Thoracic aorta (tissue), 2 donors: Measurements from ENCODE around the gene ZBTB25. TPM values are rescaled to one million over a fixed set of nuclear protein-coding genes. Genes with fewer than 3 reads are reported as not detected.

Source experiments
- ATAC-seq: fragments of 150-250 bp; one replicate; pipeline ENCODE4 v1.8.0; 2017; ENCODE audit warnings: low read depth; ENCODE audit not compliant: insufficient number of reproducible peaks, low FRiP score
- DNase-seq: peaks from one replicate; pipeline ENCODE4 v3.0.0-alpha.2; 2020; ENCODE audit warnings: low spot score
- H3K27ac ChIP-seq, 2 donors: fragments of 200-600 bp; sonication (generic); 1 replicate in 1 of 2; 2 replicates in 1 of 2; pipeline ENCODE4 v1.5.1; 2016; ENCODE audit warnings: mild to moderate bottlenecking in 2 of 2, moderate library complexity in 2 of 2
- H3K27me3 ChIP-seq: fragments of 200-600 bp; sonication (generic); replicated peaks from 2 replicates; pipeline ENCODE4 v1.6.0; 2016; ENCODE audit warnings: mild to moderate bottlenecking; ENCODE audit not compliant: insufficient read depth
- H3K36me3 ChIP-seq: fragments of 200-600 bp; sonication (generic); one replicate; pipeline ENCODE4 v1.5.1; 2016
- H3K4me1 ChIP-seq, 2 donors: fragments of 200-600 bp; sonication (generic); 1 replicate in 1 of 2; 2 replicates in 1 of 2; pipeline versions ENCODE4 v1.5.1 to v1.6.0; 2016; ENCODE audit warnings: low read depth in 2 of 2, mild to moderate bottlenecking in 1 of 2; ENCODE audit not compliant: control insufficient read depth in 1 of 2
- H3K4me3 ChIP-seq: fragments of 200-600 bp; sonication (generic); 2 replicates; pipeline ENCODE4 v1.5.1; 2016; ENCODE audit warnings: mild to moderate bottlenecking
- H3K9me3 ChIP-seq: fragments of 200-600 bp; sonication (generic); 2 replicates; pipeline ENCODE4 v1.5.1; 2016
- CTCF ChIP-seq: fragments of 200-600 bp; sonication (generic); IDR thresholded peaks from one replicate; pipeline ENCODE4 v1.5.1; 2019; ENCODE audit warnings: antibody characterized with exemption
- total RNA-seq, 2 donors: library from RNA; depleted of rRNA; stranded (reverse); fragments of >200 nt; gene quantifications; one replicate each; pipeline versions ENCODE4 v1.1.0 to v1.2.3, GENCODE V29; 2016

ZBTB25 gene
- 10 to 100 TPM; 13.5 to 16.9 TPM for total RNA-seq

DNA sequence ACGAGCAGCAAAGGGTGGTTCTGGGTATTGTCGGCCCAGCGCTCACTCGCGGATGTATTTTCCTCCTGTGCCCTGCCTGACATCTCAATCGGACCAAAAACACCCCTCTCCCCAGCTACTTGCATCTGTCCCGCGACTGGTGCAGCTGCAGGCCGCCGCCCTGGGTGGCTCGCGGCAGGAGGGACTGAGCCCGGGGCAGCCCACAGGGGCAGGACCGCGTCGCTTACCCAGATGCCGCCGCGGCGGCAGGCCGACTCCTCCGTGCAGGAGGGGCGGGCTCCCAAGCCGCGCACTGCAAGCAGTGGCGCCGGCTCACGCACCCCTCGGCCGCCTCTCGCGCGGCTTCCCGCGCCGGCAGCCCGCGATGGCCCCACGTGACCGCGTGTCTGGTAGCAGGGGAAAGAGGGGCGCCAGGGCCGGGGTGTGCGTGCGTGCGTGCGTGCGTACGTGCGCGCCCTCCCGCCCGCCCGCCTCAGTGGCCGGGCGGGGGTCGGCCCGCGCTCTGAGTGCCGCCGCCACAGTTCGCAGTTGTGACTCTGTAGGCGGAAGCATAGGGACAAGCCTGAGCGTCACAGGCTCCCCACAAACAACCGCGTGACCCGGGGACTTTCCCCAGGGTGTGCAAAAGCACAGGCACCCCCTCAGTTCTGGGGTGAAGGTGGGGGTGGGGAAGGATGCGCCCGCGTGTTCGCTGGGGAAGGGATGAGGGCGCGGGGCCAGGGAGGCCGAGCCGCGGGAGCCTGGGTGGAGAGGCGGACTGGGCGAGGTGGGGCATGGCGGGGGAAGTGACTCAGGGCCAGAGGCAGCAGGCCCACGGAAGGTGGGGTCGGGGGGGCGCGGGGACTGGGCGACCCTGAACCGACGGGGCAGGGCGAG, at the start of gene ZBTB25:
Gene ZBTB25 (minus strand): TSS at position 405 of the 876 bp plus-strand sequence. CDS start 13,305 bp downstream, outside the sequence.
- no peaks in the 10 kb centered on the region for H3K36me3 ChIP-seq
- no peak for TF ChIP-seq CTCF
- peak within 1 kb of the TSS; percentile 100 for H3K27ac ChIP-seq
- H3K4me1 ChIP-seq: peaks cover 47 to 61% of the 10 kb centered on the region in 2 donors
- H3K9me3 ChIP-seq: no peaks in the 10 kb centered on the region
- peak within 1 kb of the TSS; percentile 98 for H3K4me3 ChIP-seq
- no peaks in the 10 kb centered on the region for H3K27me3 ChIP-seq
- peak; percentile 63 for ATAC-seq
- peak; percentile 73 for DNase-seq

DNA sequence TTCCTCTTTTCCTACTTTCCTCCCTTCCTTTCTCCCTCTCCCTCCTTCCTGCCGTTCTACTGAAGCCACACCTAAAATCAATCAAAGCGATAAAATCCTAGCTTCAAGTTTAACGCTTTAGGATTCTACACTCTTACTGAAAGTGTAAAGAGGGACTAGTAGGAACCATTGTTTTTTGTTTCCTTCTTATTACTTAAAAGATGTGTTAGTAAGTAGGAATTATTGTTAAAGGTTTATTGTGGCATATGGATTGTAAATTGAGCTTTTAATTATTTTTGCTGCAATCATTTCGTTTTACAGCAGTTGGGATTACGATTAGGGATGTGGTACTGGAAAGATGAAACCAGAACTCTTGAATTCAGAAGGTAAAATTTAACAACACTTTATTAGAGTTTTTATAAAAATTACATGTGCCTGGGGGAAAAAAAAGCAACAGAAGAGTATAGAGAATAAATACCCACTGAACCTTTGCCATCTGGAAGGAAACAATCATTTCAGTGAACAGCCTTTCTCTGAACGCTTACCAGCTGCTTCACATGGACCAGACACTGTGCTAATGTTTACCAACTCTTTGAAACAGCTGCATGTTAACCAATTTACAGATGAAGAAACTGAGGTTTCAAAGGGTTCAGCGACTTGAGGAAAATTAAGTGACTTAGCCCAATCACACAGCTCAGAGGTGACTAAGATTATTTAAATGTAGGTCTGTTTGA, 47.1 kb upstream of the ZBTB25 start:
- Histone ChIP-seq H3K4me1 (peaks cover 0 to 14% of the 10 kb centered on the region in 2 donors), H3K4me3 (no peak overlapping the region), H3K27me3 (no peaks in the 10 kb centered on the region), H3K36me3 (no peaks in the 10 kb centered on the region), H3K27ac (no peak overlapping the region), H3K9me3 (no peaks in the 10 kb centered on the region)
- no peak for TF ChIP-seq CTCF
- no peak for DNase-seq
- ATAC-seq: no peak

DNA sequence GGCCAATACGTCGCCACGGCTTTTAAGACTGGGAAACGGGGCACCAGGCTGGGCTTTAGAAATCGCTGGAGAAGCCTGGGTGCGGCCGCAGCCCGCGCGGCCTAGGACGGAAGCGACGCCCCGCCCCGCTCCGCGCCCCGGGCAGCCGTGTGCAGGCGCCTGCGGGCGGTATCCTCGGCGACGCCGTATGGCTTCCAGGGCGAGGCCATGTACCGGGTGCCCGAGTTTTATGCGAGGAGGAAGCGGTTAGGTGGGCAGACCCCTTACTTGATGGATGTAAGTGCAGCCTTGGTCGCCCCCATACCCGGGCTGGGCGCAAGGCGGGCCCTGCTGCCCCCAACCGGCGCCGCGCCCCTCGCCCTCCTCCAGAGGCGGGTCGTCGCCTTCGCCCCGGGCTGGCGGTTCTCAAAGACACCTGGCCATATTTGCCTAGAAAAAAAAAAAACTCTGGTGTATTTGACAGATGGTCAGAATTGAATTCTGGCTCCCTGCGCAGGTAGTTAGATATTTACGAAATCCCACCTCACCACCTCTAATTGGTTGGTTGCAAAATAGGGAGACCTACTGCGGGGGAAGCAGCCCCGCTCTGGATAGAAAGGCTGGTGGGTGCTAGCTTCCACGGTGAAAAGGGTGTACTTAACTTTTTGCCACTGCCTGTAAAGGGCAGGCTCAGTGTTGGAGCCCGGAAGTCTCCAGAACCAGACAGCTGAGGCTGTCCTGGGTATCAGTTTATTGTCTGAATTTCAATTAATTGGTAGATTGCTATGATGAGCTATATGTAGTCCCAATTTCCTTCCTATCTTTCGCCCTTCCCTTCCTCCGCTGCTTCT, 46.4 kb upstream of the ZBTB25 start, which contains the start of gene PPP1R36:
Gene PPP1R36 (plus strand): TSS at position 171 of the 830 bp plus-strand sequence. CDS start 37 bp downstream, at position 208.
- no peak for TF ChIP-seq CTCF

DNA sequence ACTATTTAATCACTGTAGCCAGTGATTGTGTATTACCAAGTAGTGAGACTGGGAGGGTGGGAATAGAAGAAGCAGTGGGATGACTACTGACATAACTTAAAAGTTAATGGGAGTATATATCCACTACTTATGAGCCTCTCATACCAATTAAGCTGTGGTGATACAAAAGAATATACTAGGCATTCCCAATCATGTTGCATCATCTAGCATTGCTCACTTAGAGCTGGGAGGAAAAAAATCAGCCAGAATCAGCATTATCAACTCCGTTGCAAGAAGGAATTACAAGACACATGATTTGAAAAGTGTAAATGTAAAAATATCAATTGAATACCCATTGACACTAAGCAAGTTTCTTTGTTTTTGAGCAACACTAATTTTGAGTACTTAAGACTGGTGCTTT, 45.4 kb upstream of the ZBTB25 start:
- no peaks in the 10 kb centered on the region for H3K9me3 ChIP-seq
- H3K4me3 ChIP-seq: no peak overlapping the region
- no peak for TF ChIP-seq CTCF
- DNase-seq (no peak), ATAC-seq (no peak)
- peaks cover 0 to 20% of the 10 kb centered on the region in 2 donors for H3K4me1 ChIP-seq
- H3K36me3 ChIP-seq: no peaks in the 10 kb centered on the region
- no peaks in the 10 kb centered on the region for H3K27me3 ChIP-seq
- no peak overlapping the region for H3K27ac ChIP-seq

More for the DNA sequence above, 46.4 kb upstream of the ZBTB25 start, which contains the start of gene PPP1R36:
- Histone ChIP-seq H3K36me3 (no peaks in the 10 kb centered on the region), H3K27ac (no peak within 1 kb of the TSS), H3K27me3 (no peaks in the 10 kb centered on the region), H3K4me3 (peak within 1 kb of the TSS; percentile 66), H3K4me1 (peaks cover 0 to 14% of the 10 kb centered on the region in 2 donors), H3K9me3 (no peaks in the 10 kb centered on the region)
- ATAC-seq (peak; percentile 43), DNase-seq (no peak)
